HG03103 (cell line): ENCODE measurements around the gene PARD3.

Source experiments
- ATAC-seq: cut with Tn5 transposase; IDR thresholded peaks from one replicate; pipeline ENCODE4 v1.9.1; 2021; ENCODE audit warnings: low read depth; ENCODE audit not compliant: unreplicated experiment

The PARD3 gene

DNA sequence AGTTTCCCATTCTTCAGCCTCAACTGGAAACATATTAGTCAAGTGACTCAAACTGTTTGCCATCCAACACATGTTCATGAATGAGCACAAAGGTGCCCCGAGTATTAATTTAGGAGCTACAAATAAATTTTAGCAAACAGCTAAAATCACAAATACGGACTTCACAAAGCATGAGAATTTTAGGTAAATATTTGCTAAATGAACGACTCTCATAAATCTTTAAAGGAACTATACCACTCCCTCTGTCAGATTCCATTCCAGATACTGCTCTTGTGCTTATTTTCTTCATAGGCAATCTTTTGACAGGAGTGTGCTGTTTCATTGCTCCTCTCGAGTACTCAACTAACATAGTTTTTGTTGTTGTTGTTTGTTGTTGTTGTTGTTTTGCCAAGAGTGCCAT lies 330.9 kb downstream of the PARD3 start:
- ATAC-seq, result no peak

DNA sequence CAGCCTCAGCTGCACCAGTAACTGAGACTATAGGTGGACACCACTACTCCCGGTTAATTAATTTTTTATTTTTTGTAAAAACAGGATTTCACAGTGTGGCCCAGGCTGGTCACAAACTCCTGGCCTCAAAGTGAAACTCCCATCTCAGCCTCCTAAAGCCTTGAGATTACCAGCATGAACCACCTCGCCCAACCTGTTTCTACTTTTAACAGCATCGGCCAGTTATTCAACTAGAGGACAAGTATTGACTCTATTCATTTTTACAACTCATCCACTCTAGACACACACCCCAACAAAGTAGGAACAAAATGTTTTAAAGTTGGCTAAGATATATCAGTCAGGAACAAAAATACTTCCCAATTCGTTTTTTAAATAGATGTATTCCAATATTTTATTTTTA lies 334.8 kb downstream of the PARD3 start:
- ATAC-seq, result no peak

DNA sequence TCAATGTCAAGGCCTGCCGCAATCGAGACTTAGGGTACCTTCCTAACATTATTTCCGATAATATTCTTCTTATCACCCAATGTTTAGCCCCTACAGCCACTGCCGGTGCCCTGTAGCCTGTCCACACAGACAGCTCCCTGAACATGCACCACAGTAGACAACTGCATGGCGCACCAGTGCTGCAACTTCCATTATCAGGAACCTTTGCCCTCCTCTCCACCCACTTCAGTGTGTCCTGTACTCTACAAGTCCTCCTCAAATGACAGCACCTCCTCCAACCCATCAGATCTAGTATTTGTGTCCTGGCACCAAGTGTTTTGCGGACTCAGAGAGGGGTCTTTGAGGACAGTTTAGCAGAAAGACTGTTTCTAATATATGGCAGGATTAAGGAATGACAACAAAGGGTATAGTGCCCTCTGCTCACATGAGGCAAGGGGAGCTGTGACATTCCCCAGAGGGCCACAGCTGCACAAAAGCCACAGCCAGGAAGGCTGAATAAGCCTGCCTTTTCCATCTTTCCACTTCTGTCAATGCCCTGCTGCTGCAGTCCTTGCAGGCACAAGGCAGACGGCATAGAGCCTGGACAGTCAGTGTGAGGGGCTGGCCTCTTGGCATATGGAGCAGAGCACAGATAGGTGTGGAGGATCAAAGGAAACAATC lies 335.4 kb downstream of the PARD3 start:
- ATAC-seq, result no peak

DNA sequence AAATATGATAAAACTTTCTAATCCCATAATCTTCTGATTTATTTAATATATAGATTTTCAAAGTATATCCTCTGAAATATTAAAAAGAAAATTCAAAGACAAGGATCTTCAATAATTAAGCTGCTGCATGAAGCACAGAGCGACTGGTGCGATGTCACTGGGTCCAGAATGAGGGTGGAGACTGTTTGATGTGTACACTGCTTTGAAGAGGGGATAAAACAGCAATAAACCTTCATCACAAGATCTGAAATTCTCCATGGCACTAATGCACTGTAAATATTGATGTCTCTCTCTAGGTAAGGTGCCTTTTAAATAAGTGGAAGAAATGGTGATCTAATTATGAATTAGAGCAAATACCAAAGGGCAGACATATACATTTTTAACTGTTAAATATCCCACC lies 337.8 kb downstream of the PARD3 start:
- no peak for ATAC-seq

DNA sequence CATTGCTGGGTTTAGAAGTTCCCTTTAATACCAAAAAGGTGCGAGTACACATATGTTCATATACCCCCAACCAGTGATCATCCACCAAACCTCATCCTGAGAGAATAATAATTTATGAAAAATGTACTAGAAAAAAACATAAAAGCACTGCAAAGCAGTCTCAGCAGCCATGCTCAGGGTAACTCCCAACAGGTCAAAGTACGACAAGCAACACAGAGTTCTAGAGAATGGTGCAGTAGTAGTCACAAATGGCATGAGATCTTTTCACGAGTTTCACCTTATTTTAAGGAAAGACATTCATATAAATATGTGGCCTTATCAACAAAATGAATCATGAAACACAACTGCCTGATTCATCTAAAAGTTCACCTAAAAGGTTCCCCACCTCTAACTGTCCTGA lies 338.5 kb downstream of the PARD3 start:
- ATAC-seq, result no peak

DNA sequence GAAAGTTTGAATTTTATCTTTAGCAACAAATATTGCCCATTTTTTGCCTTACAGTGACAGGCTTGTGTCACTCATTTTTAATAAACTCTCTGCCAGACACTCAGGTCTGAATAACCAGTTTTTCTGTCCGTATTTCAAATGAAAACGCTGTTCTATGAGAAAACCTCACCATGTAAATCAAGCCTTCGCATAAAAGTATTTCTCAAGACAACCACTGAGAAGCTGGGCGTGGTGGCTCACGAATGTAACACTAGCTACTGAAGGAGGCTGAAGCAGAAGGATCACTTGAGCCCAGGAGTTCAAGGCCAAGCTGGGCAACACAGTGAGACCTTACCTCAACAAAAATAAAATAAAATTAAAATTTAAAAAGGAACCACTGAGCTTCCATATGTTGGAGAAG lies 339.3 kb downstream of the PARD3 start:
- ATAC-seq, result no peak

DNA sequence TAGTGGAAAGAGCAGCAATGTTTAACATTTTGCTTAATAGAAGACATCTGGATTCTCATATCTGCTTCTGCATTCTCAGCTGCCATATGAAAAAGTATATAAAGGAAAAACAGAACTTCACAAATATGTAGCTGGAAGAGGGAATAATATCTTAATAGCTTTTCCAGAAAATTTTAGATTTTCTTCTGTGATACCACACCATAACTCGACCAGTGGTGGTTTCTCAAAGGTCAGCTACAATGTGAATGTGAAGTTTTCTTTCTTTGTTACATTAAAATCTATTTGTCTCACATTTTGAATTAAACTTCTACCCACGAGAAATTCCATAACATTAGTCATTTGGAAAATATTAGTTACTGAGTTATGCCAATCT lies 339.8 kb downstream of the PARD3 start:
- no peak for ATAC-seq

DNA sequence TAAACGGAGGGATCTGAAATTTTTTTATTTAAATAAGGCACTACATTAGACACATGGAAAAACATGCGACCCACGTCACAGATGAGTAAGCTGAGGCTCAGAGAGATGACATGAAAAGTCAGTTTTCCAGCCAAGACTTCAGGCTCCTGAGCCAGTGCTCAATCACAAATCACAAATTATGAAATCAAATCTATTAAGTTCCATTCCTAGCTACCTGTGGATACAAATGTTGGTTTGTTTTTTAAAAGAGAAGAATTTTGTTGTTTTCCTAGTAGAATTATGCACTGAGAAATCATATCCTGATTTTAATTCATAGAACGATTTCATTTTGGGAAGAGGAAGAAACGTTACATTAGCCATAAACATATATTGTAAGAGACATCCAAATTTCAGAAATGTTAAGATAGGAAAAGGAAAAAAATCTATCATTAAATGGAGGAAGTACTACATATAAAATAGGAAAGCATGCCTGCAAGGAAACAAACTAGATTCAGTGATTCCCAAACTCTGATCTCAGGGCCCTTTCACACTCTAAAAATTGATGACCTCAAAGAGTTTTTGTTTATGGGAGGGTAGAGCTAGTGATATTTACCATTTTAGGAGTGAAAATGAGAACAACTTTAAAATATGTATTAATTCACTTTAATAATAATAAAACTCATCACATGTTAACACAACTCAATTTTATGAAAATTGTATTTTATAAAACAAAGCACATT lies 340.4 kb downstream of the PARD3 start:
- ATAC-seq, result no peak

DNA sequence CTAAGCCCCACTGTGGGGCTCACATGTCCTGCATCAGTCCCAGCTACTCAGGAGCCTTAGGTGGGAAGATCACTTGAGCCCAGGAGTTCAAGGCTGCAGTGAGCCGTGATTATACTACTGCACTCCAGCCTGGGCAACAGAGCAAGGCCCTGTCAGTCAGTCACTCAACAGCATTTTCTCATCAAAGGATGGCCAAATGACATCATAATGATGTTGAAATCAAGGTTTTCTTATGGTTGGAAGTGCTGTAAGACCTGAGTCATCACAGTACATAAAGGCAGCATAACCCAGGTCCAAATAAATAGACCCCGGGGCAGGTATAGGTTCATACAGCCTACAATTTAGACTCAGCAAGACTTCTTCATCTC lies 341.1 kb downstream of the PARD3 start:
- no peak for ATAC-seq

DNA sequence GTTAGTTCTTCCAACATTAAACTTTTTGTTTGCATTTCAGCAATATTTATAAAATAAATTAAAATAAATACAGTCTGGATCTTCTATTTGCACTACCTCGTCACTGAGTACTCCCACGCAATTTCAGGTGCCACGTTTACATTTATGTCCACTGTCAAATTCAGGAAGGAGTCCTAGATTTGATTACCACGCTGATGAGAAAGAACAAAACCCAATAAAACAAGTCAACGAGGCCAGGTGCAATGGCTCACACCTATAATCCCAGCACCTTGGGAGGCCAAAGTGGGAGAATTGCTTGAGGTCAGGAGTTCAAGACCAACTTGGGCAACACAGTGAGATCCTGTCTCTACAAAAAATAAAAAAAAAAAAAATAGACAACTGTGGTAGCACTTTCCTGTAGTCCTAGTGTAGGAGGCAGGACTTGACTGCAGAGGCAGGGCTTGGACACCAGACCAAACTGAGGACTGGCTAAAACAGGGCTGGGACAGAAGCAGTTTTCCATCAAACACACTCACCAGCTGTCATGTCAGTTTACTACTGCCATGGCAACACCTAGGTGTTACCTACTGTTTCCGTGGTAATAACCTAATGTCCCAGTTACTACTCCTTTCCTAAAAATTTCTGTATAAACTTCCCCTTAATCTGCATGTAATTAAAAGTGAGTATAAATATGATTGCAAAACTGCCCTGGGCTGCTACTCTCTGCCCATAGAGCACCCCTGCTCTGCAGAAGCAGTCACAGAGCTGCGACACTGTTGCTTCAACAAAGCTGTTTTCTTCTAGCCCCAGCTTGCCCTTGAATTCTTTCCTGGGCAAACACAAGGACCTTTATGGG lies 341.7 kb downstream of the PARD3 start:
- ATAC-seq, result no peak

DNA sequence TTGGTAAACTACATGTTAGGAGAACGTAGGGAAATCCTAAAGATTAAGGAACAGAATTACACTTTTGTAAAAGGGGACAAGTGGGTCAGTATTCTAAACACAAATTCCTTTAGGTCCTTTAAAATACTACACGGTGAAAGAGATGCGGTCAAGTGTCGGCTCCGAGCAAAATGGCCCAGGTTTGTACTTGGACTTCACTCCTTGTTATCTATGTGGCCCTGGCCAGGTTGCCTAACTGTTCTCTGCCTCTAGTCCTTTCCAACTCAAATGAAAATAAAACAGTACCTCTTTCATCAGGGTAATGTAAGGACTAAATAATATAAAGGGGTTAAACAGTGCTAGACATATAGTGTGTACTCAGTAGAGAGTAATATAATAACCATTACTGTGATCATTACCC lies 344.8 kb downstream of the PARD3 start:
- no peak for ATAC-seq

DNA sequence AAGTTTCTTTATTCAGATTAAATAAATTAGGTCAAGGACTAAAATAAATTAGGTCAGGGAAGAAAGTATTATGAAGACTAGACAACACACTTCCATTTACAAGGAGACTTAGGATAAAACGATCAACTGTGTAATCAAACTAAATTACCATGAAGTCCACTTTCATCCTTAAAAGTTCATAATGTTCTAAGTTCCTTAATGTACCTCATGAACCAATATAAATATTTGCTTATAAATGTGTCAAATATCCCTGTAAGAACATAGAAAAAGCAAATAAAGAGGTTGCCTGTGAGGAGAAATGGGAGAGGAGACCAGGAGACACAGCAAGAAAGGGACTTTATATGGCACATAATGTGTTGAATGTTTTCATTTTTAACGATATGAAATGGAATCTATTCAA lies 345.6 kb downstream of the PARD3 start:
- no peak for ATAC-seq

DNA sequence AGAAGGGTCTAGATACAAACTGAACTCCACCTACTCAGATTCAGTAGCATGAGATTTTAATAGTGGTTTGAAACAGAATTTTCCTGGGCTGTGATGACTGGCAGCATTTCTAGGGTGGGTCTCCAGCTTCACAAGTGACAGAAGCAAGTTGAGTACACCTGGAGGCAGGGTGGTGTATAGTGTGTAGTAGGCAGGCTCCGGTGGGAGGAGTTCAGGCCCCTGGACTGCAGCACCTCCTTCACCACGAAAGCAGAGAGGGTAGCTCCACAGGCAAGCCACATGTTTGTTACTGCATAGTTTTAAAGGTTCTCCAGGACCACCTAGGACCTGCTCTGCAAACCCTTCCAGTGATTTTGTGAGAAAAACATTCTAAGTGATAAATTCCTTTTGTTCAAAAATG lies 347.2 kb downstream of the PARD3 start:
- ATAC-seq, result no peak

DNA sequence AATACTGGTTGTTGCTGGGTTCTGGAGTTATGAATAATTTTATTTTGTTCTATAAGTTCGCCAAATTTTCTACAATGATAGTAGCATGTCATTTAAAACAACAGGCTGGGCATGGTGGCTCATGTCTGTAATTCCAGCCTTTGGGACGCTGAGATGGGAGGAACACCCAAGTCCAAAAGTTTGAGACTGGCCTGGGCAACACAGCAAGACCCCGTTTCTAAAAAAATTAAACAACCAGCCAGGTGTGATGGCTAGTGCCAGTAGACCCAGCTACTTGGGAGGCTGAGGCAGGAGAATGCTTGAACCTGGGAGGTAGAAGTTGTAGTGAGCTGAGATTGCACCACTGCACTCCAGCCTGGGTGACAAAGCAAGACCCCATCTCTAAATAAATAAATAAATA lies 347.7 kb downstream of the PARD3 start:
- no peak for ATAC-seq

DNA sequence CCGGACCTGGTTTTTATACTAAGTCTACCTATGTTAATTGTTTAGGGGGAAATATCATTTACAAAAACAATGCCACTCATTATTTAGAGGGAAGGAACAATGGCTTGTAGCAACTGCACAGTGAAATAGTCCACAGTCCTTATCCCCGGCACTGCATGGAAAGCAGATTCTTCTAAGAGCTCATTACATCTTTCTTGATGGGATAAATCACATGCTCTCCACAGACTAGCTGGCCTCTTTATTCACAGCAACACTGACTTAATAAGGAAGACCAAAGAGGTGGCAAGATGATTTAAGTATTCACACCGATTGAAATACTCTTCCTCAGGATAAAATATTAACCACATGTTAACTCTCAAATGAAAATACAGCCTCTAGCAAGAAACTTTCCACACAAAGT lies 349.4 kb downstream of the PARD3 start:
- ATAC-seq, result no peak

DNA sequence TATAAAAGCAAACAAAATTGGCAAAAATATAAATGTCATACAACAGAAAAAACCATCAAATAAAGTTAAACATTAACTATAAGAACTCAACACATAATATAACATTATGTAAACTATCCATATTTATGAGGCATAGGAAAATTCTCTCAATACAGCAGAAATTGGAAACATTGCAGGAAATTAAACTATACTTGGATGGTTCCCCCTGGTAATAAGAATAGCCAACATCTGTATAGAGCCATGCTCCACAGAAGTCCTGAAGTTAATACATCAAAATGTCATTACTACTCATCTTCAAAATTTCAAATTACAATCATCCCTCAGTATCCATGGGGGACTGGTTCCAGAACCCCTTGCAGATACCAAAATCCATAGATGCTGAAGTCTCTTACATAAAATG lies 350.5 kb downstream of the PARD3 start:
- ATAC-seq, result no peak

DNA sequence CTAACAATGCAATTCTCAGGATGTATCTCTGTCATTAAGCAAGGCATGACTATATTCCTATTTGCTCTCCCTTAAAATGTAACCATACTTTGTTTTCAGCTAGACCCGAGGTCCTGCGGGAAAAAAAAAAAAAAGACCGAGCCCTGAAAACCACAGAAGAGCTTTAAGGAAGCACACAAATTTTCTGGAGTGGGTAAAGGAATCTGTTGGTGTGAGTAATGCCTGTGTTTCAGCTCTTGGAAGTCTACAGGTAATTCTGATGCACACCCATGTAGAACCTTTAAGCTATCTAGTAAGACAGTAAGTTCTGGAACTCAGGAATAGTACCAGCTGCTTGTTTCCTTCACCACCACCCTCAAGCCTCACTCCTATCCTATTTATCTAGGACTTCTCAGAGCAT lies 351.1 kb downstream of the PARD3 start:
- no peak for ATAC-seq

DNA sequence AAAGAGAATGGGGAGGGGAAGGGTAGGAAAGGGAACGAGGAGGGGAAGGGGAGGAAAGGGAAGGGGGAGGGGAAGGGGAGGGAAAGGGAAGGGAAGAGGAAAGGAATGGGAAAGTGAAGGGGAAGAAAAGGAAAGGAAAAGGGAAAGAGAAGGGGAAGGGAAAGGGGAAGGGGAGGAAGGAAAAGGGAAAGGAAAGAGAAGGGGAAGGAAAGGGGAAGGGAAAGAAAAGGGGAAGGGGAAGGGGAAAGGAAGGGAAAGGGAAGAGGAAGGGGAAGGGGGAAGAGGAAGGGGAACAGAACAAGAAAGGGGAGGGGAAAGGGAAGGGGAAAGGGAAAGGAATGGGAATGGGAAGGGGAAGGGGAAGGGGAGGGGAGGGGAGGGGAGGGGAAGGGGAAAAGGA lies 352.1 kb downstream of the PARD3 start:
- no peak for ATAC-seq

DNA sequence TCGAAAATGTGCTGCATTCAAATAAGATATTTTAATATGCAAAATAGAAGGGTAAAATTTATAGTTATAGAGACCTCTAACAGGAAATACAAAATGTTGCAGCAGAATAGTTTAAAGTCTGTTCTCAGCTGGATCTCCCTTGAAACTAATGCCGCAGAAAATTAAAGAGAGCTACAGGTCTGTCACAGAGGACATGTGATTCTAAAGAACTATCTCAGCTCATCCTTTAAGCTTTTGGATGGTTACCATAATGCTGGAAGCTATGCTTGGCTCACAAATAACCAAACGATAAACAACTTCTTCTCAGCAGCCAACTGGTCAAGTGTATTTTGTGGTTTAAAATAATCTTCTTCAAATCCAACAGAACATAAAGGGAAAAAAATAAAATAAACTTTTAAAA lies 353.0 kb downstream of the PARD3 start:
- no peak for ATAC-seq

DNA sequence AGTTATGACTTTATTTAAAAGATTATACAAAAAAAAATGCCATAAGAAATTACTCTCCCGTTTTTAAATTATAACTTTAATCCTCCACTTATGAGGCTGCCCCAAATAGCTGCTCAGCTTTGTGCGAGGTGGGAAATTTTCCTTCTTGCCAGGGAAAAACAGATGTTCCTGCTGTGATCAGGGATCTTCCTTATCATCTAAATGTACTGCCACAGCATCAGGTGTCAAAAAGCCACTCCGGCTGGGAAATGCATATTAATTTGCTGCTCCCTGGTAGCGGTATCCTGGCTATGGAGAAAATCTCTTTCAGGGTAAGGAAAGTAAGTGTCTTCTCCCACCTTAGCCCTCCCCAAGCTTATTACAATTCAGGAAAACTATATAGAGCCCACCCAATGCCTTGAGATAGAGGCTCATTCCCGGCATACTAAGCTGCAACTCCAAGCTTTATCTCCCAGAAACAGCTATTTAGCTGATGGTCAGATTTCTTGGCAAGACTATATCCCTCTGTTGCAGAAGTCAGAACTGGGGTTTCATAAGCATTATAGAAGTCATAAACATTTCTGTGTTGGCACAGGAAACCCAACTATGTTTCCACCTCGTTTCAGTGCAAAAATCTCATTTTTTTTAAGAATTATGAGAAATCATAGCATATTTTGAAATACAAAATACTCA lies 360.4 kb downstream of the PARD3 start:
- no peak for ATAC-seq

DNA sequence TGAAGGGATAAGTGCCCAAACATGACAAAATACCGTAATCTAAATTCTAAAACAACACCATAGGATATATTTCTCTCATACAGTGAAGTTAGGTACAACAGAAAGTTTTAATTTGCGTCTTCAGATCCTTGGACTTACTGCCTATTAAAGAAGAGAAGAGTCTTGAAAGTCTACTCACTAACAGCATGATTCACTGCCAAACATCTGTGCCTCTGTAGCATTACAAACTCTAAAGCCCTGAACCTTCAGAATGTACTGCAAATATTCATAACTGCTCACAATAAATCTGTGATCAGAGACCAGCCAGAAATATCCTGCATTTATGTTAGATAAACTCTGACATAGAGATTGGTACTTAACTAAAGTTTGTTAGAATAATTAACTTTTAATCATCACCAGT lies 365.3 kb downstream of the PARD3 start:
- no peak for ATAC-seq
